Uterus (tissue), 4 donors: ENCODE measurements around the gene LOXL1. TPM values are rescaled to one million over a fixed set of nuclear protein-coding genes. Genes with fewer than 3 reads are reported as not detected.

ENCODE experiments used
- DNase-seq, 2 donors: peaks; one replicate each; pipeline ENCODE4 v3.0.0-alpha.2; 2019 to 2020
- H3K27ac ChIP-seq, 2 donors: fragments of 200-600 bp; sonication (generic); 1 replicate in 1 of 2; 2 replicates in 1 of 2; pipeline ENCODE4 v1.5.1; 2016 to 2018
- H3K27me3 ChIP-seq, 2 donors: fragments of 200-600 bp; sonication (generic); one replicate each; pipeline ENCODE4 v1.5.1; 2018 to 2019; ENCODE audit warnings: control low read depth in 1 of 2
- H3K36me3 ChIP-seq, 2 donors: fragments of 200-600 bp; sonication (generic); one replicate each; pipeline ENCODE4 v1.5.1; 2019; ENCODE audit warnings: control low read depth in 1 of 2
- H3K4me1 ChIP-seq, 2 donors: fragments of 200-600 bp; sonication (generic); one replicate each; pipeline ENCODE4 v1.5.1; 2018 to 2019; ENCODE audit warnings: control low read depth in 1 of 2
- H3K4me3 ChIP-seq, 2 donors: fragments of 200-600 bp; sonication (generic); 1 replicate in 1 of 2; 2 replicates in 1 of 2; pipeline ENCODE4 v1.5.1; 2018 to 2019; ENCODE audit warnings: mild to moderate bottlenecking in 1 of 2
- H3K9me3 ChIP-seq, 2 donors: fragments of 200-600 bp; sonication (generic); one replicate each; pipeline ENCODE4 v1.5.1; 2019; ENCODE audit warnings: control low read depth in 1 of 2
- POLR2A ChIP-seq, 2 donors: fragments of 450-650 bp; IDR thresholded peaks; one replicate each; pipeline ENCODE4 v1.6.1; 2016; ENCODE audit warnings: antibody characterized with exemption in 2 of 2, mild to moderate bottlenecking in 1 of 2, moderate library complexity in 1 of 2
- intact Hi-C: fragments of 100-400 bp; cut with DNase I; formaldehyde crosslinking; loops from one replicate; pipeline ENCODE4 v1.15.1; 2023; ENCODE audit warnings: low total_unique reads
- total RNA-seq, 4 donors: library from RNA; depleted of rRNA in 3 of 4; stranded (reverse); fragments of >200 nt in 3 of 4; gene quantifications; one replicate each; pipeline versions ENCODE4 v1.1.0 to v1.2.4, GENCODE V29; 2014 to 2023
- TF ChIP-seq, protein P1 (sequence below), 4 experiments: fragments of 200-600 bp in 2 of 4; fragments of 450-650 bp in 2 of 4; sonication (generic) in 2 of 4; IDR thresholded peaks; one replicate each; pipeline ENCODE4 v1.5.1; 2016 to 2019; ENCODE audit warnings: antibody characterized with exemption in 4 of 4, mild to moderate bottlenecking in 2 of 4, moderate library complexity in 1 of 4
- donor health status: DM: yes; HTN: yes; CAD: no.

The LOXL1 gene, protein sequence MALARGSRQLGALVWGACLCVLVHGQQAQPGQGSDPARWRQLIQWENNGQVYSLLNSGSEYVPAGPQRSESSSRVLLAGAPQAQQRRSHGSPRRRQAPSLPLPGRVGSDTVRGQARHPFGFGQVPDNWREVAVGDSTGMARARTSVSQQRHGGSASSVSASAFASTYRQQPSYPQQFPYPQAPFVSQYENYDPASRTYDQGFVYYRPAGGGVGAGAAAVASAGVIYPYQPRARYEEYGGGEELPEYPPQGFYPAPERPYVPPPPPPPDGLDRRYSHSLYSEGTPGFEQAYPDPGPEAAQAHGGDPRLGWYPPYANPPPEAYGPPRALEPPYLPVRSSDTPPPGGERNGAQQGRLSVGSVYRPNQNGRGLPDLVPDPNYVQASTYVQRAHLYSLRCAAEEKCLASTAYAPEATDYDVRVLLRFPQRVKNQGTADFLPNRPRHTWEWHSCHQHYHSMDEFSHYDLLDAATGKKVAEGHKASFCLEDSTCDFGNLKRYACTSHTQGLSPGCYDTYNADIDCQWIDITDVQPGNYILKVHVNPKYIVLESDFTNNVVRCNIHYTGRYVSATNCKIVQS
- total RNA-seq: 10 to 100 TPM; 19.4 to 68.4 (median 33.1) TPM

DNA sequence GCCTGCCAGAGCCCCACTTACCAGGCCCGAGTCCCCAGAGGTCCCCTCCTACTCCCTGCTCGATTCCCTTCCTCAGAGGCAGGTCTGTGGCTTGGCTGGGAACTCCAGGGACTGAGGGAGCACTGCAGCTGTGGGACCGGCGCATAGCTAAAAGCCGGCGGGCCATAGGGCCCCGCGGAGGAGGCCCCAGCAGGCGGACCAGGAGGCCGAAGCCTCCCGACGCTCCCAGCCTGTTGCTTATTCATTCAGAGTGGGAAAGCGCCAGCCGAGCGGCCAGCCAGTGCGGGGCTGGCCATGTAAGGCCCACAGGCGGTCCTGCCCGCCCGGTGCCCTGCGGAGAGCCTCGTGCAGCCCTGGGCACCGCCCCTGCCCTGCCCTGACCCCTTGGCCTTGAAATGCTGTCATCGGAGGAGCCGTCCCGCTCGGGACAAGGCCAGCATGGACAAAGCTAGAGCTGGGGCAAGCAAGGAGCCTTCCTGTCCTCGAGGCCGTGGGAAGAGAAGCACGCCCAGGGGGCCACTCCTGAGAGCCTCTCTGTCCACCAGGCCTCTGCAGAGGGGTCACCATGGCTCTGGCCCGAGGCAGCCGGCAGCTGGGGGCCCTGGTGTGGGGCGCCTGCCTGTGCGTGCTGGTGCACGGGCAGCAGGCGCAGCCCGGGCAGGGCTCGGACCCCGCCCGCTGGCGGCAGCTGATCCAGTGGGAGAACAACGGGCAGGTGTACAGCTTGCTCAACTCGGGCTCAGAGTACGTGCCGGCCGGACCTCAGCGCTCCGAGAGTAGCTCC is at the start of gene LOXL1:
TSS of gene LOXL1 (plus strand) at position 244 of the 784 bp plus-strand sequence. CDS start at position 566, 322 bp downstream.
- no peaks in the 10 kb centered on the region for H3K9me3 ChIP-seq
- H3K4me3 ChIP-seq: peak within 1 kb of the TSS; percentile 37 to 66
- H3K4me1 ChIP-seq: peaks cover 5 to 11% of the 10 kb centered on the region in 2 donors
- no peaks in the 10 kb centered on the region for H3K36me3 ChIP-seq
- no peaks in the 10 kb centered on the region for H3K27me3 ChIP-seq
- peak; percentile 63 to 66 for TF ChIP-seq POLR2A (IDR thresholded peaks at IDR 0.05)
- TF ChIP-seq, protein P1, sequence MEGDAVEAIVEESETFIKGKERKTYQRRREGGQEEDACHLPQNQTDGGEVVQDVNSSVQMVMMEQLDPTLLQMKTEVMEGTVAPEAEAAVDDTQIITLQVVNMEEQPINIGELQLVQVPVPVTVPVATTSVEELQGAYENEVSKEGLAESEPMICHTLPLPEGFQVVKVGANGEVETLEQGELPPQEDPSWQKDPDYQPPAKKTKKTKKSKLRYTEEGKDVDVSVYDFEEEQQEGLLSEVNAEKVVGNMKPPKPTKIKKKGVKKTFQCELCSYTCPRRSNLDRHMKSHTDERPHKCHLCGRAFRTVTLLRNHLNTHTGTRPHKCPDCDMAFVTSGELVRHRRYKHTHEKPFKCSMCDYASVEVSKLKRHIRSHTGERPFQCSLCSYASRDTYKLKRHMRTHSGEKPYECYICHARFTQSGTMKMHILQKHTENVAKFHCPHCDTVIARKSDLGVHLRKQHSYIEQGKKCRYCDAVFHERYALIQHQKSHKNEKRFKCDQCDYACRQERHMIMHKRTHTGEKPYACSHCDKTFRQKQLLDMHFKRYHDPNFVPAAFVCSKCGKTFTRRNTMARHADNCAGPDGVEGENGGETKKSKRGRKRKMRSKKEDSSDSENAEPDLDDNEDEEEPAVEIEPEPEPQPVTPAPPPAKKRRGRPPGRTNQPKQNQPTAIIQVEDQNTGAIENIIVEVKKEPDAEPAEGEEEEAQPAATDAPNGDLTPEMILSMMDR (IDR thresholded peaks at IDR 0.05): peak in 2 of 4 experiments; percentile 4 to 21
- peak within 1 kb of the TSS; percentile 63 to 92 for H3K27ac ChIP-seq
- intact Hi-C loops: no loop called here
- peak; percentile 72 to 77 for DNase-seq

DNA sequence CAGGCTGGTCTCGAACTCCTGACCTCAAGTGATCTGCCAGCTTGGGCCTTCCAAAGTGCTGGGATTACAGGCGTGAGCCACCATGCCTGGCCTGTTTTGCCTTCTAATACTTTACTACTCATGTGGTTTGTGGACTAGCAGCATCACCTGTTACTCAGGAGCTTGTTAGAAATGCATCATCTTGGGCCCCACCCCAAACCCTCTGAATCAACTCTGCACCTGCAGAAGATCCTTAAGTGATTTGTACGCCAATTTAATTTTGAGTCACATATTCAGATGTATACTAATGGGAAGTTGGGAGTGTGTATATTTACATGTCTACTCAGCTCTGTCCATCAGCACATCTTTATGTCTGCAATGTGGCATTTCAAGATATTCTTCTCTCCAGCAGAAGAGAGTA is 46.8 kb upstream of the LOXL1 start:
- intact Hi-C loops: no loop called here
- DNase-seq: no peak
- H3K9me3 ChIP-seq: no peaks in the 10 kb centered on the region
- no peaks in the 10 kb centered on the region for H3K36me3 ChIP-seq
- H3K4me3 ChIP-seq: no peak overlapping the region
- no peaks in the 10 kb centered on the region for H3K27me3 ChIP-seq
- TF ChIP-seq, protein P1 (IDR thresholded peaks at IDR 0.05): no peak
- no peak for TF ChIP-seq POLR2A (IDR thresholded peaks at IDR 0.05)
- H3K27ac ChIP-seq: no peak overlapping the region
- no peaks in the 10 kb centered on the region for H3K4me1 ChIP-seq

DNA sequence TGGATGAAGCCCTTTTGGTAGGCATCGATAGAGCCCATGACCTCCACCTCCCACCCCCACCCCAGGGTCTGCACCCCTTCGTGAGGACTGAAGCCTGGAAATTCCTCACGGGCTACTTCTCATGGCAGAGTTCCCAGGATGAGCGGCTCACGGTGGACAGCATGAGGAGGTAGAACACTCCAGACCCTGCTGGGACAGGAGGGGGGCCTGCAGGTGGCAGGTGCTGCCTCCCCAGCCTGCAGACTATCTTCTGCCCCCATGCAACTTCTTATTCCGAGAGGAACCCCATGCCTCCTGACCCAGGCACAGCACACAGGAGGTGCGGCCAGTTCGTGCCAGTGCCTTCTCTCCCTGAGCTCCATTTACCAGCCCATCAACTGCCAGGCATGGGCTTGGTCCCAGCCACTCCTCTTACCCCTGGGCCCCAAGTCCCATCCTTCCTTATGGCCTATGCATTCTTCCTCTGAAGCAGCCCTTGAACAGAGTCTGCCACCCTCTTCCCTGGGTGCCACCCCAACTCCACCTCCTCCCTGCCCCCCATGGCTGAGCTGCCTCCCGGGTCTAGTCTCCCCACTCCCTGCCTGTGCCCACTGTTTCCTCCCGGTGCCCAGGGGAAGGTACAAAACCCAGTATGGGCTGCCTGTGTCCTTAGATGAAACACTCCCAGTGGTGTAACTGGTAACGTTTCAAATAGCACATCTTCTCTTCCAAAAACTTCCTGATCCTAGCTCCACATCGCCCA is 44.5 kb upstream of the LOXL1 start:
- intact Hi-C loops: no loop called here
- no peak for TF ChIP-seq POLR2A (IDR thresholded peaks at IDR 0.05)
- TF ChIP-seq, protein P1 (IDR thresholded peaks at IDR 0.05): no peak
- Histone ChIP-seq H3K36me3 (no peaks in the 10 kb centered on the region), H3K4me3 (no peak overlapping the region), H3K4me1 (no peaks in the 10 kb centered on the region), H3K27ac (no peak overlapping the region), H3K9me3 (no peaks in the 10 kb centered on the region), H3K27me3 (no peaks in the 10 kb centered on the region)
- peak in 1 of 2 donors; percentile 7 for DNase-seq

DNA sequence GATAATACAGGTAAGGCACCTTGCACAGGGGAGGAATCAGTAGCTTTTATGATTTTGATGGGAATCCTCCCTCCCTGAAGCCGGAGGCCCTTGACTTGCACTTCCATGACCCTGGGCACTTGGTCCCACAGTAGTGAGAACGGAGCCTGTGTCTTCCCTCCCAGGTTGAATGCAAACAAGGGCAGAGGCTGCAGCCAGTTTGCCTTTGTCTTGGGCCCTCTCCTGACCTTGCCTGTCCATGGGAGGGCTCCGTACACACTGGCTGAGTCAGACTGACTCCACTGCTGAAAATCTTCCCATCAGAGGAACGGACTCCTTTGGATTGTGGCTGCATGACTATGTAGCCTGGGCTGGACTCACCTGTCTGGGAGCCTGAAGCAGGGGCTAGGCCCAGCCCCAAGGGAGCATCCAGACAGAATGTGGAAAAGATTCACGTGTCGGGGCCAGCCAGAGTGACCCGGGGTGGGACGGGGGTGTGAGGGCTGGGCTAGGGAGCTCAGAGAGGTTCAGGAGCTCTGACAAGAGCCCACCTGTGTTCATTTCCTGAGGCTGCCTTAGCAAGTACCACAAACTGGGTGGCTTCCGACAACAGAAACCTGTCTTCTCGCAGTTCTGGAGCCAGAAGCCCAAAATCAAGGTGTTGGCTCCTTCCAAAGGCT is 43.4 kb upstream of the LOXL1 start:
- Histone ChIP-seq H3K4me3 (no peak overlapping the region), H3K36me3 (no peaks in the 10 kb centered on the region), H3K9me3 (no peaks in the 10 kb centered on the region), H3K4me1 (no peaks in the 10 kb centered on the region), H3K27me3 (no peaks in the 10 kb centered on the region), H3K27ac (no peak overlapping the region)
- TF ChIP-seq, protein P1 (IDR thresholded peaks at IDR 0.05): no peak
- TF ChIP-seq POLR2A (IDR thresholded peaks at IDR 0.05): no peak
- intact Hi-C loops: no loop called here
- peak in 1 of 2 donors; percentile 6 for DNase-seq
